BLaER1 (cell line): ENCODE measurements around the gene HPCAL1.

ENCODE experiments used
- H3K27ac ChIP-seq: shearing (Covaris generic); formaldehyde crosslinking; 2 replicates; pipeline ENCODE4 v1.8.1; 2022
- H3K27me3 ChIP-seq: shearing (Covaris generic); formaldehyde crosslinking; 2 replicates; pipeline ENCODE4 v1.8.1; 2022
- H3K36me3 ChIP-seq: shearing (Covaris generic); formaldehyde crosslinking; 2 replicates; pipeline ENCODE4 v1.8.1; 2022
- H3K4me1 ChIP-seq: shearing (Covaris generic); formaldehyde crosslinking; 2 replicates; pipeline ENCODE4 v1.8.1; 2022
- H3K4me2 ChIP-seq: shearing (Covaris generic); formaldehyde crosslinking; 2 replicates; pipeline ENCODE4 v1.8.1; 2022
- H3K4me3 ChIP-seq: shearing (Covaris generic); formaldehyde crosslinking; 2 replicates; pipeline ENCODE4 v1.8.1; 2022
- H3K9ac ChIP-seq: shearing (Covaris generic); formaldehyde crosslinking; 2 replicates; pipeline ENCODE4 v1.8.1; 2022
- H3K9me3 ChIP-seq: shearing (Covaris generic); formaldehyde crosslinking; 2 replicates; pipeline ENCODE4 v1.8.1; 2022
- H4K20me1 ChIP-seq: shearing (Covaris generic); formaldehyde crosslinking; 2 replicates; pipeline ENCODE4 v1.8.1; 2022
- Cebpa-rat ChIP-seq: shearing (Covaris generic); IDR thresholded peaks from 2 replicates; pipeline ENCODE4 v1.8.1; 2022

The HPCAL1 gene

DNA sequence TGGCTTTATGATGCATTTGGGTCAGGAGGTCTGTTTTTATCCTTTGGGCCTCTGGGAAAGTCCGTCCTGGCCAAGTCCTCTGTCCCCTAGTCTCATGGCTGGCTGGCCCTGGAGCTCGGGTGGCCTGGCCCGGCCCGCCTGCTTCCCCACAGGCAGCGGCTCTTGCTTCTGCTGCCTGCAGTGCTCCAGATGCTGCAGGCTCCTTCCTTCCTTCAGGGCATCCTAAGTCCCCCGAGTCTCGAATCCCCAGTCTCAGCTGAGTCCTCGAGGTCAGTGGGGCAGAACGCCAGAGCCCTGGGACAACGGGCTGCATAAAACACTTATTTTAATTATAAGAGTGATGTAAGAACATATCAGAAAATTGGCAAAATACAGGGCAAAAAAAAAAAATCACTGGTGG is 71.2 kb downstream of the HPCAL1 start:
- Histone ChIP-seq H4K20me1 (peaks cover 91% of the 10 kb centered on the region), H3K36me3 (peaks cover 8% of the 10 kb centered on the region; the same call in 1 of the 2 replicates), H3K9ac (peak overlapping the region; percentile 43; the same call in 1 of the 2 replicates), H3K4me3 (no peak overlapping the region), H3K4me1 (peaks cover 91% of the 10 kb centered on the region), H3K4me2 (peak overlapping the region; percentile 66), H3K9me3 (no peaks in the 10 kb centered on the region), H3K27ac (peak overlapping the region; percentile 54; the same call in 1 of the 2 replicates), H3K27me3 (no peaks in the 10 kb centered on the region)
- no peak for TF ChIP-seq Cebpa-rat

GRCh38 chr2:10374362-10374943 is 71.7 kb downstream of the HPCAL1 start:
- no peak for TF ChIP-seq Cebpa-rat
- no peak overlapping the region for H3K27ac ChIP-seq

GRCh38 chr2:10375570-10376281 is 73.0 kb downstream of the HPCAL1 start:
- Histone ChIP-seq H3K4me2 (peak overlapping the region; percentile 66), H3K4me3 (no peak overlapping the region), H3K9ac (no peak overlapping the region), H3K27ac (0 out of 2 replicates have a peak overlapping the region, but pooled peaks have one; percentile 18), H3K27me3 (no peaks in the 10 kb centered on the region), H3K4me1 (peaks cover 96% of the 10 kb centered on the region), H4K20me1 (peaks cover 91% of the 10 kb centered on the region), H3K9me3 (no peaks in the 10 kb centered on the region), H3K36me3 (peaks cover 8% of the 10 kb centered on the region; the same call in 1 of the 2 replicates)
- no peak for TF ChIP-seq Cebpa-rat

More at GRCh38 chr2:10374362-10374943, 71.7 kb downstream of the HPCAL1 start:
- H3K36me3 ChIP-seq: peaks cover 8% of the 10 kb centered on the region; the same call in 1 of the 2 replicates
- H3K4me1 ChIP-seq: peaks cover 96% of the 10 kb centered on the region
- H3K9me3 ChIP-seq: no peaks in the 10 kb centered on the region
- peak overlapping the region; percentile 66 for H3K4me2 ChIP-seq
- H3K27me3 ChIP-seq: no peaks in the 10 kb centered on the region
- H3K4me3 ChIP-seq: no peak overlapping the region
- H4K20me1 ChIP-seq: peaks cover 91% of the 10 kb centered on the region
- no peak overlapping the region for H3K9ac ChIP-seq

GRCh38 chr2:10377052-10377746 is 74.5 kb downstream of the HPCAL1 start:
- peak overlapping the region; percentile 94 for H3K4me2 ChIP-seq
- peaks cover 98% of the 10 kb centered on the region for H3K4me1 ChIP-seq
- peaks cover 6% of the 10 kb centered on the region; the same call in 1 of the 2 replicates for H3K36me3 ChIP-seq
- H3K9ac ChIP-seq: no peak overlapping the region
- H3K4me3 ChIP-seq: no peak overlapping the region
- H3K9me3 ChIP-seq: no peaks in the 10 kb centered on the region
- TF ChIP-seq Cebpa-rat: no peak
- H3K27ac ChIP-seq: no peak overlapping the region
- H3K27me3 ChIP-seq: no peaks in the 10 kb centered on the region
- H4K20me1 ChIP-seq: peaks cover 93% of the 10 kb centered on the region

DNA sequence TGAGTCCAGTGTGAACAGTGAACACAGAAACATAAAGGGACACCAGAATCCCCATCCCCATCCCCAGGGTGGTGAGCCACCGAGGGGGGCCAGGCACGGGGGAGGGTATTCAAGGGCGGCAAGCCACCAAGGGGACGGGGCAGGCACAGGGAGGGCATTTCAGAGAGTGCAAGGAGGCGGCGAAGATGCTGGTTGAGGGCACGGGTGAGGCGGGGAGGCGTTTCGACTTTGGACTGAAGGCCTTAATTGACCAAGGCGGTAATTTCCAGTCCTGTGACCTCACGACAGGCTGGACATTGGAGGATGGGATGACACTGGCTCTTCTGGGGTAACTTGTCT is 75.0 kb downstream of the HPCAL1 start:
- Histone ChIP-seq H3K27ac (no peak overlapping the region), H3K36me3 (peaks cover under 1% of the 10 kb centered on the region; the same call in 1 of the 2 replicates), H3K27me3 (no peaks in the 10 kb centered on the region), H3K4me3 (no peak overlapping the region), H3K9ac (no peak overlapping the region), H3K4me2 (peak overlapping the region; percentile 94), H3K9me3 (no peaks in the 10 kb centered on the region), H4K20me1 (peaks cover 93% of the 10 kb centered on the region), H3K4me1 (peaks cover 98% of the 10 kb centered on the region)
- TF ChIP-seq Cebpa-rat: no peak

DNA sequence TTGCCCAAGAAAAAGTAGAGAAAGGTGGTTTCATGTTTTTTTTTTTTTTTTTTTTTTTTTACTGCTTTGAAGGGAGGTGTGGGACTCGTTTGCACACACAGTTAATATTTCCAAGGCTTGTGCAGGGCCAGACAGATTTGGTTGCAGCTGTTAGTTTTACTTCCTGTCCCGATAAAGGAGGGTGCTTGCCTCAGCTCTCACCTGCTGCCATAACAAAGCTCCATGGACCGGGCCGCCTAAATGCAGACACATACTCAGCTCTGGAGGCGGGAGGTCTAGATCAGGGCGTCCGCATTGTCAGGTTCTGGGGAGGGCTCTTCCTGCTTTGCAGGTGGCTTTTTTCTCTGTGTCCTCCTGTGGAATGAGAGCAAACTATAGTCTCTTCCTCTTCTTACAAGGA is 75.5 kb downstream of the HPCAL1 start:
- H3K27ac ChIP-seq: no peak overlapping the region
- H4K20me1 ChIP-seq: peaks cover 93% of the 10 kb centered on the region
- TF ChIP-seq Cebpa-rat: no peak
- H3K4me2 ChIP-seq: peak overlapping the region; percentile 94
- peaks cover 98% of the 10 kb centered on the region for H3K4me1 ChIP-seq
- H3K9me3 ChIP-seq: no peaks in the 10 kb centered on the region
- no peak overlapping the region for H3K4me3 ChIP-seq
- no peaks in the 10 kb centered on the region for H3K36me3 ChIP-seq
- H3K27me3 ChIP-seq: no peaks in the 10 kb centered on the region
- no peak overlapping the region for H3K9ac ChIP-seq

DNA sequence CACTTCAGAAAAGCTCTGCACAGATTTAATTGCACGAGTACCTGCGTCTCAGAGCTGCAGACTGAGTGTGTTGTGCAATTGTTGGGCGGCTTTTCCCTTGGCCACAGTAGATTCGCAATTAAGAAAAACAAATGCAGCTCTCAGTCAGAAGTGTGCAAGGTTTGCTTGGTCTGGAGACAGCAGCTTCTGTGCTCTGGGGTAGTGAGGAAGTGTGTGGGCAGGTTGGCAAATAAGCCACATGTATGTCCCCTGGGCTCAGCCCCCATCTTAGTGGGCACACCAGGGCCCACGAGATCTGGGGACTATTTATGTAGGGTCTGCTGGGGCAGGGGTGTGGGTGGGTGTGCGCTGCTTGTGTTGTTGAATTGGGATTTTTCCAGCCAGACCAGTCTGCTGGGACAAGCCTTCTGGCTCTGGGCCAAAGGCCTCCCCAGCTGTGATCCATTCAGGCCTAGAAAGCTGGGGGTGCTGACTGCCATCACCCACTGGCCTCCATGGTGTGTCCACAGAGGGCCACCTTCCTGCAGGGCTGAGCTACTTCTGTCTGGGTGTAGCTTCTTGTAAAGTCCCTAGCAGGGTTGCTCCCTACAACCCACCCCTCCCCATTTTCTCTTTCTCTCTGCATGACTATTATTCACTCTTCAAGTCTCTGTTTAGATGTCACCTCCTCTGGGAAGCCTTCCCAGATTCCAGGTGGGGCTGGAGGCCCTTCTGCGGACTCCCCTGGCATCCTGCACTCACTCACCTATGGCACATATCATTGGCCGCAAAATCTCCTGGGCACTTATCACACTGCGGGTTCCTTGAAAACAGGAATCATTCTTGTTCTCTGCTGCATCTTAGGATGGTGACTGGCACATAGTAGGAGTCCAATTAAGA is 77.6 kb downstream of the HPCAL1 start:
- H3K4me1 ChIP-seq: peaks cover 98% of the 10 kb centered on the region
- peak overlapping the region; percentile 94 for H3K4me2 ChIP-seq
- no peaks in the 10 kb centered on the region for H3K36me3 ChIP-seq
- no peak overlapping the region for H3K27ac ChIP-seq
- H4K20me1 ChIP-seq: peaks cover 93% of the 10 kb centered on the region
- no peak overlapping the region for H3K9ac ChIP-seq
- no peaks in the 10 kb centered on the region for H3K9me3 ChIP-seq
- H3K4me3 ChIP-seq: 0 out of 2 replicates have a peak overlapping the region, but pooled peaks have one; percentile 13
- H3K27me3 ChIP-seq: no peaks in the 10 kb centered on the region
- TF ChIP-seq Cebpa-rat: peak; percentile 78; the same call in 1 of the 2 replicates

GRCh38 chr2:10381997-10382353 is 79.3 kb downstream of the HPCAL1 start:
- Histone ChIP-seq H3K36me3 (no peaks in the 10 kb centered on the region), H3K4me3 (no peak overlapping the region), H3K27ac (peak overlapping the region; percentile 52; the same call in 1 of the 2 replicates), H3K9ac (no peak overlapping the region), H3K27me3 (no peaks in the 10 kb centered on the region), H3K4me1 (peaks cover 100% of the 10 kb centered on the region), H3K9me3 (no peaks in the 10 kb centered on the region), H3K4me2 (peak overlapping the region; percentile 94), H4K20me1 (peaks cover 100% of the 10 kb centered on the region)
- no peak for TF ChIP-seq Cebpa-rat
